Measurements from ENCODE around the gene KLRF1. TPM values are rescaled to one million over a fixed set of nuclear protein-coding genes. Genes with fewer than 3 reads are reported as not detected.

The KLRF1 gene
- total and polyA plus RNA-seq, 2 experiments from 2014 or later: not detected

GRCh38 chr12:9793779-9794395 lies 33.4 kb upstream of the KLRF1 start:
- Histone ChIP-seq H3K36me3 (replicated peaks; ENCODE audit: insufficient read depth, low read depth) (no peaks in the 10 kb centered on the region), H3K4me3 (no peak overlapping the region), H3K4me1 (ENCODE audit: insufficient read depth) (no peaks in the 10 kb centered on the region), H3K27me3 (no peaks in the 10 kb centered on the region), H4K20me1 (ENCODE audit: insufficient read depth, poor library complexity, severe bottlenecking) (no peaks in the 10 kb centered on the region), H3K4me2 (no peak overlapping the region), H3K27ac (no peak overlapping the region), H2AFZ (no peak overlapping the region), H3K9me3 (ENCODE audit: low read depth) (peaks cover 4% of the 10 kb centered on the region), H3K79me2 (no peaks in the 10 kb centered on the region), H3K9me2 (replicated peaks; ENCODE audit: insufficient read depth) (no peaks in the 10 kb centered on the region)
- no peak for DNase-seq (ENCODE audit: low spot score)
- WGBS (ENCODE audit: low lambda C conversion rate, missing lambda C conversion rate): 90% methylated on average over 8 of the region's 8 CpGs
- TF ChIP-seq EZH2phosphoT487 (IDR thresholded peaks at IDR 0.05; ENCODE audit: low read depth, severe bottlenecking, unreplicated experiment) (no peak), CTCF (IDR thresholded peaks at IDR 0.05; ENCODE audit: poor library complexity) (no peak), EZH2 (IDR thresholded peaks at IDR 0.05; ENCODE audit: borderline replicate concordance) (no peak)

- Histone ChIP-seq H3K4me3 (no peak overlapping the region), H3K36me3 (replicated peaks; ENCODE audit: insufficient read depth, low read depth) (no peaks in the 10 kb centered on the region), H3K4me2 (no peak overlapping the region), H3K27ac (no peak overlapping the region), H2AFZ (no peak overlapping the region), H3K27me3 (no peaks in the 10 kb centered on the region), H3K79me2 (no peaks in the 10 kb centered on the region), H3K4me1 (ENCODE audit: insufficient read depth) (no peaks in the 10 kb centered on the region), H3K9me3 (ENCODE audit: low read depth) (peaks cover 4% of the 10 kb centered on the region), H4K20me1 (ENCODE audit: insufficient read depth, poor library complexity, severe bottlenecking) (no peaks in the 10 kb centered on the region), H3K9me2 (replicated peaks; ENCODE audit: insufficient read depth) (no peaks in the 10 kb centered on the region)
- 71% methylated on average over 2 of the region's 2 CpGs for WGBS (ENCODE audit: low lambda C conversion rate, missing lambda C conversion rate)
- no peak for TF ChIP-seq EZH2phosphoT487 (IDR thresholded peaks at IDR 0.05; ENCODE audit: low read depth, severe bottlenecking, unreplicated experiment)
- no peak for DNase-seq (ENCODE audit: low spot score)
Observed at GRCh38 chr12:9794484-9795093, 32.7 kb upstream of the KLRF1 start.

GRCh38 chr12:9795945-9796344 lies 31.3 kb upstream of the KLRF1 start:
- H3K4me2 ChIP-seq: no peak overlapping the region
- H2AFZ ChIP-seq: no peak overlapping the region
- H3K27ac ChIP-seq: no peak overlapping the region
- H3K4me3 ChIP-seq: no peak overlapping the region
- H3K27me3 ChIP-seq: no peaks in the 10 kb centered on the region
- H3K4me1 ChIP-seq (ENCODE audit: insufficient read depth): no peaks in the 10 kb centered on the region
- no peaks in the 10 kb centered on the region for H3K79me2 ChIP-seq
- no peaks in the 10 kb centered on the region for H3K9me3 ChIP-seq (ENCODE audit: low read depth)
- TF ChIP-seq EZH2phosphoT487 (IDR thresholded peaks at IDR 0.05; ENCODE audit: low read depth, severe bottlenecking, unreplicated experiment) (no peak), EZH2 (IDR thresholded peaks at IDR 0.05; ENCODE audit: borderline replicate concordance) (no peak), CTCF (IDR thresholded peaks at IDR 0.05; ENCODE audit: poor library complexity) (no peak)
- no peaks in the 10 kb centered on the region for H3K36me3 ChIP-seq (replicated peaks; ENCODE audit: insufficient read depth, low read depth)
- no peak for DNase-seq (ENCODE audit: low spot score)
- H4K20me1 ChIP-seq (ENCODE audit: insufficient read depth, poor library complexity, severe bottlenecking): no peaks in the 10 kb centered on the region
- 89% methylated on average over 2 of the region's 2 CpGs for WGBS (ENCODE audit: low lambda C conversion rate, missing lambda C conversion rate)
- no peaks in the 10 kb centered on the region for H3K9me2 ChIP-seq (replicated peaks; ENCODE audit: insufficient read depth)

GRCh38 chr12:9796346-9796745 lies 30.9 kb upstream of the KLRF1 start:
- no peaks in the 10 kb centered on the region for H3K4me1 ChIP-seq (ENCODE audit: insufficient read depth)
- H3K36me3 ChIP-seq (replicated peaks; ENCODE audit: insufficient read depth, low read depth): no peaks in the 10 kb centered on the region
- H3K27ac ChIP-seq: no peak overlapping the region
- no peak for TF ChIP-seq EZH2 (IDR thresholded peaks at IDR 0.05; ENCODE audit: borderline replicate concordance)
- no peak for TF ChIP-seq EZH2phosphoT487 (IDR thresholded peaks at IDR 0.05; ENCODE audit: low read depth, severe bottlenecking, unreplicated experiment)
- no peak for TF ChIP-seq CTCF (IDR thresholded peaks at IDR 0.05; ENCODE audit: poor library complexity)
- WGBS (ENCODE audit: low lambda C conversion rate, missing lambda C conversion rate): 97% methylated on average over 5 of the region's 5 CpGs
- DNase-seq (ENCODE audit: low spot score): no peak
- no peaks in the 10 kb centered on the region for H3K27me3 ChIP-seq
- H3K9me3 ChIP-seq (ENCODE audit: low read depth): no peaks in the 10 kb centered on the region
- no peaks in the 10 kb centered on the region for H3K9me2 ChIP-seq (replicated peaks; ENCODE audit: insufficient read depth)
- H3K4me2 ChIP-seq: no peak overlapping the region
- H2AFZ ChIP-seq: no peak overlapping the region
- H3K4me3 ChIP-seq: no peak overlapping the region
- no peaks in the 10 kb centered on the region for H4K20me1 ChIP-seq (ENCODE audit: insufficient read depth, poor library complexity, severe bottlenecking)
- H3K79me2 ChIP-seq: no peaks in the 10 kb centered on the region
